ENCODE measurements around the gene TIMM50.
A peak's percentile ranks its signal among the peaks of the same experiment; 100 is the strongest.

TIMM50 gene

DNA sequence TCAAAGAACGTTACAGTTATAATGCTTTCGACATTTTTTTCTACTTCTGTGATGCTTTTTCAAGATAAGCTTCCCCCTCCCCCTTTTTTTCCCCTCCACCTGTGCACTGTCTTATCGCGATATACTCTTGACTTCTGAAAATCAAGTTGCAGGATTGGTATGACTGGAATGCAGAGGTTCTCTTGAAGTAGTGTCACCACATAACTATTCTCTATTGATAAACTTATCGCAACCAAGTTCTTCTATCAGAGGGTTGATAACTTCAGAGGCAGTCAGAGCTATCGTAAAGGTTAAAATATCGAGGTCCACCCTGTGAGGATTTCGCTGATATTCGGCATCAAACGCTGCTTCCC, 58.5 kb downstream of the TIMM50 start:
- no peak for FAIRE-seq

DNA sequence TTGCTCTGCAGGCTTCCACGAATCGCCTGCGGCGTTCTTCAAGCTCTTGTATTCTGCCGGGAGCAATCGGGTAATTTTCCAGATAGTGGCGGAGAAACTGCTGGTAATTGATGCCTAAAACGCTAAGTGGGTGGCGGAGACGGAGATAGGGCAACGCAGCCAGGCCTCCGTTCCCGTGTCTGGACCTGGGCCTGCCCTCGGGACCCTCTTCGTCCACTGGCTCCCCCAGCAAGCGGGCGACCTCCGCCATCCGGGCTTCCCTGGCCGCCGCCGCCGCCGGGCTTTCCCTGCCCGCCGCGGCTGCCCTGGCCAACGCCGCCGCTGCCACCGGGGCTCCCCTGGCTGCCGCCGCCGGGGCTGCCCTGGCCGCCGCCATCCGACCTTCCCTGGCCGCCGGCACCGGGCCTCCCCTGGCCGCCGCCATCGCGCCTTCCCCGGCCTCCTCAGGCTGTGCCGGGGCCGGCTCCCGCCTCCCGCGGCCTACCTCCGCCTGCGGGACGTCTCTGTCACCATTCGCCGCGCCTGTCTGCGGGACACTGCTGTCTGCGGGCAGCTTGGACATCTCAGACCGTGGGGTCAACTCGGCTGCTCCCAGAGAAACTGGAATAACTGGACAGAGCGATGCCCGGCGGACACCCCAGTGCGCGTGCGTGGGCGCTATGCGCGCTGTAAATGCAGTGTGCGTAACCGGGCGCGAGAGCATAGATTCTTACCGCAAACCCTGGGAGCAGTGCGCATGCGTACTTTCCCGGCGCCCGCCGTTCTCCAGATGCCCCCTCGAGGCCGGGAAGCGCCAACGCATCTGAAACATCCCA, 59.1 kb downstream of the TIMM50 start, which contains the start of gene EID2:
Gene EID2 (minus strand): TSS at position 644 of the 815 bp plus-strand sequence. CDS start 82 bp downstream, at position 562.
- peak; percentile 65 for FAIRE-seq

DNA sequence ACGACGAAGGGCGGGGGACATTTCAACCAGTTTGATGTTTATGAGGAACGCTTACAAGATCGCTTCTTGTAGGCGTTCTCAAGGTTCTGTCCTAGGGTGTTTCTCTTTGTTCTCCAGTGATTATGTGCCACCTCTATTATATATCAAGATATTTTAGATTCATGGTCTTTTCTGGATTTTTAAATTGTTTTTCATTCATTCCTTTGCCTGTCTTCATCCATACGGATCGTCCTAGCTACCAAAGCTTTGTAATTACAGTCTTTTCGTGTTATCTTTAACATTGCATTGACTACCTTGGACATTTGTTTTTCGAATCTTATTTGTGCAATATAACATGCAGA, 59.7 kb downstream of the TIMM50 start:
- FAIRE-seq: peak; percentile 47
